H1 (cell line): Measurements from ENCODE around the gene DEFB126. TPM values are rescaled to one million over a fixed set of nuclear protein-coding genes. Genes with fewer than 3 reads are reported as not detected.

Experiments
- CHD7 ChIP-seq: fragments of 300-600 bp; sonication (generic); IDR thresholded peaks from 2 replicates; pipeline ENCODE4 v1.7.1; 2012; ENCODE audit warnings: low read length, moderate library complexity, mild to moderate bottlenecking, inconsistent platforms; ENCODE audit not compliant: insufficient replicate concordance
- HDAC2 ChIP-seq, 2 experiments: fragments of 300-600 bp in 1 of 2; sonication (generic) in 1 of 2; IDR thresholded peaks; 2 replicates each; pipeline ENCODE4 v1.6.1; 2011 to 2012; ENCODE audit warnings: low read depth in 2 of 2, low read length in 2 of 2, mild to moderate bottlenecking in 2 of 2, moderate library complexity in 2 of 2, borderline replicate concordance in 1 of 2, inconsistent platforms in 1 of 2
- KDM4A ChIP-seq: IDR thresholded peaks from one replicate; pipeline ENCODE4 v1.7.1; 2012; ENCODE audit warnings: low read depth, mild to moderate bottlenecking, moderate library complexity, low read length, inconsistent platforms; ENCODE audit not compliant: severe bottlenecking
- SIRT6 ChIP-seq: IDR thresholded peaks from one replicate; pipeline ENCODE4 v1.7.1; 2012; ENCODE audit warnings: low read length, inconsistent platforms
- polyA plus RNA-seq, 7 experiments: library from polyadenylated mRNA; depleted of rRNA in 3 of 7; stranded (reverse) in 5 of 7; unstranded in 2 of 7; fragments of >200 nt in 5 of 7; fragments of 200-250 nt in 2 of 7; gene quantifications; 1 replicate in 5 of 7; 2 replicates in 1 of 7; 4 replicates in 1 of 7; pipeline versions ENCODE4 v1.2.1 to v1.2.3, GENCODE V29; 2011 to 2013; ENCODE audit warnings: missing spikeins in 2 of 7, mixed read lengths in 2 of 7
- total RNA-seq: library from RNA; stranded (reverse); fragmentation: NEBNext Ultra II Directional; extraction: Animal tissue kit (Norgen Biotek cat#: 25700); gene quantifications from 2 replicates; pipeline ENCODE4 v1.2.1, GENCODE V29; 2021
- TF ChIP-seq, protein P1 (sequence below): IDR thresholded peaks from 2 replicates; pipeline ENCODE4 v1.6.1; 2012; ENCODE audit warnings: inconsistent platforms

The DEFB126 gene
- total and polyA plus RNA-seq, 2 of the 8 experiments (the other 6 are each of a cell fraction or from before 2014, with no cell fraction given), result not detected

- TF ChIP-seq CHD7, result no peak
- no peak for TF ChIP-seq HDAC2 (IDR thresholded peaks at IDR 0.05; ENCODE audit: borderline replicate concordance in 1 of 2, low read depth in 2 of 2, low read length in 2 of 2)
- TF ChIP-seq KDM4A, result no peak
- no peak for TF ChIP-seq SIRT6
- TF ChIP-seq, protein P1, sequence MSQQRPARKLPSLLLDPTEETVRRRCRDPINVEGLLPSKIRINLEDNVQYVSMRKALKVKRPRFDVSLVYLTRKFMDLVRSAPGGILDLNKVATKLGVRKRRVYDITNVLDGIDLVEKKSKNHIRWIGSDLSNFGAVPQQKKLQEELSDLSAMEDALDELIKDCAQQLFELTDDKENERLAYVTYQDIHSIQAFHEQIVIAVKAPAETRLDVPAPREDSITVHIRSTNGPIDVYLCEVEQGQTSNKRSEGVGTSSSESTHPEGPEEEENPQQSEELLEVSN, result no peak
Observed at GRCh38 chr20:95215-95614, 47.2 kb upstream of the DEFB126 start (continued).
